HG02678 (cell line): ENCODE measurements around the gene SAT1.

Source experiments
- ATAC-seq: cut with Tn5 transposase; IDR thresholded peaks from one replicate; pipeline ENCODE4 v1.9.1; 2021; ENCODE audit warnings: mild to moderate bottlenecking, moderate library complexity; ENCODE audit not compliant: unreplicated experiment

Gene SAT1

DNA sequence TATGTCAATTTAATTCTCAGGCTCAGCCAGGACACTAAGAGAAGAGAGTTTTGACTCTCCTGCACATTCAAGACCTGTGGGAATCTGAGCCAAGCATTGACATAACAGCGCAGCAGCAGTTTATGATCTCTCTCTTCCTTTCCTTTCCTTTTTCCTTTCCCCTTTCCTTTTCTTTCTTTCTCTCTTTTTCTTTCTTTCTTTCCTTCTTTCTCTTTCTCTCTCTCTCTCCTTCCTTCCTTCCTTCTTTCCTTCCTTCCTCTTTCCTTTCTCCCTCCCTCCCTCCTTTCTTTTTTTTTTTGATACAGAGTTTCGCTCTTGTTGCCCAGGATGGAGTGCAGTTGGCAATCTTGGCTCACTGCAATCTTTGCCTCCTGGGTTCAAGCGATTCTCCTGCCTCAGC is 21.6 kb downstream of the SAT1 start:
- ATAC-seq: no peak

DNA sequence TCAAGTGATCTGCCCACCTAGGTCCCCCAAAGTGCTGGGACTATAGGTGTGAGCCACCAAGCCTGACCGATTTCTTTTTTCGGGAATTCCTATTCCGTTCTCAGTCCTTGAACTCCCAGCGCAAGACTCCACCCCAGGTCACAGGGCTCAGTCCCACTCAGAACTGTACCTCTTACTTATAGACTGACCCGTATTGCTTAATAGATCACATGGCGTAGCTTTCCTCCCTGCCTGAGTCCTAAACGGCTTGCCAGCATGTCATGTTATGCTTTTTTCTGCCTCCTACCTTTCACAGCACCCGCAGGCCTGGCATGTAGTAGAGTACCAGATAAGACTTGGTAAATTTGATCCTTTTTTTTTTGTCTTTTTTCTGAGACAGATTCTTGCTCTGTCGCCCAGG is 22.4 kb downstream of the SAT1 start:
- no peak for ATAC-seq

DNA sequence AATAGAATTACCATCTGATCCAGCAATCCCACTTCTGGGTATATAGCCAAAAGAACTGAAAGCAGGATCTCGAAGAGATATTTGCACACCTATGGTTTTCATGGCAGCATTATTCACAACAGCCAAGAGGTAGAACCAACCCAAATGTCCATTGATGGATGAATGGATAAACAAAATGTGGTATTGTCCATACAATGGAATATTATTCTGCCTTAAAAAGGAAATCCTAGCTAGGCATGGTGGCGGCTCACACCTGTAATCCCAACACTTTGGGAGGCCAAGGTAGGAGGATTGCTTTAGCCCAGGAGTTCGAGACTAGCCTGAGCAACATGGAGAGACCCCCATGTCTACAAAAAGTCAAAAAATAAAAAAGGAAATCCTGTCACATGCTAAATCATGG is 27.3 kb downstream of the SAT1 start:
- ATAC-seq: no peak

DNA sequence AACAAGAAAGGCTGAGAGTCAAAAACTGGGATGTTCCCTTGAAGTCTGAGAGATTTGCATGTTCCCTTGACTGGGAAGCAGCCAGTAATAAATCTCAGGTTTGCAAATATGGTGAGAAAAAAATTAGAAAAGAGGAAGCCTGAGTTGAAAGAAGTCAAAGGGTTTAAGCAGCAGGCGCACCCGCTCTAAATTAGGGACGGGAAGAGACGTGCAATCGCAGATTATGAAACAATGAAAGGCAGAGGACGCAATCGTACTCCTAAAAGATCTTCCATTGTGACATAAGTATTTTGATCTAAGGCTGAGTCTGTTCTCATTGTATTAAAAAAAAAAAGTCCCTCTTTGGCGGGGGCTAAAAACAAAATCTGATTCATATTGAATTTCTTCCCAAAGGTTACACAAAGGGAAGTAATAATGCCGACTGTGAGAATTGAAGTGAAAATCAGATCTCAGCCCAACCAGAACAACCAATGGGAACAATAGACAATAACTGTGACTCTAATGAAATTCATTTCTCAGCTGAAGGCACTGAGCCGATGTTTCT is 28.2 kb downstream of the SAT1 start:
- no peak for ATAC-seq

DNA sequence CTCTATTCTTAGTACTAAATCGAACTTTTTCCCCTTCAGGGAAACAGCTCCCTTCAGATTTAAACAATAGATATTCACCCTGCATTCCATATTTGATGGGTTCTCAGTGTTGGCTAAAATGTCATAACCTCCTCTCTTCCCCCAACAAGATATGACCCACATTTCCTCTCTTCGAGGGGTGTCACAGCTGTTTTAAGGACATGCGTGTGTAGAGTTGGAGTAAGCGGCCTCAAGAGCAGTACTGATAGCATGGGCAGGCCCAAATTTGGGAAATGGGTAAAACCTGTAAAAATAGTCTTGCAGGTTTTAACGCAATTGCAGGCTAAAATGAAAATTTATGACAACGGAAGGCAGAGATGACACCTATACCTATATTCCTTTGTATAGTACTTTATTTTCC is 28.7 kb downstream of the SAT1 start:
- no peak for ATAC-seq

DNA sequence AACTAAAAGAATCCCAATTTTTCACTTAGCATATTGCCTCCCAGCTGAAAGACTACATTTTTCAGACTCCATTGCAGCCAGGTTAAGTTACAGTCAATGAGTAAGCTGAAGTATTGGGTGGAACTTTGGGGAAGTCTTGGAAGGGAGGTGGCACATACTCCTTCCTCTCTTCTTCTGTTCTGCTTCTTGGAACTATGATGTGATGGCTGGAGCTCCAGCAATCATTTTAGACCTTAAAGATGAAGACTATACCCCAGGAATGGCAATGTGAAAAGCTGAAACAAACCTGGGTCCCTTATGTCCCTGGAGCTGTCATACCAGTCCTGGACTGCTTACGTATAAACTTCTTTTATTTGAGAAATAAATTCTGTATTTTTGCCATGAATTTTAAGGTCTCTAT is 30.8 kb downstream of the SAT1 start:
- no peak for ATAC-seq

DNA sequence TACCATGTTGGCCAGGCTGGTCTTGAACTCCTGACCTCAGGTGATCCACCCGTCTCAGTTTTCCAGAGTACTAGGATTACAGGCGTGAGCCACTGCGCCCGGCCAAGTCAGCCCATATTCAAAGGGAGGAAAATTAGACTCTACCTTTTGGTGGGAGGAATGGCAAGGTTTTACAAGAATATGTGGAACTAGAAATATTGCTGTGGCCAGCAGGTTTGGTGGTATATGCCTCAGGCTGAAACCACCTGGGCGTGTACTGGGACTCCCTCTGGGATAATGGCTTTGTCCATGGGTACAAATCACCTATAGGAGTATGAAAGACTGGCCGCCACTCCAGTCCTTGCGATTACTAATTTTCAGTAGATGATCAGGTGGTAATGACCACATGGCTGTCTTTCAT is 32.4 kb downstream of the SAT1 start:
- no peak for ATAC-seq

DNA sequence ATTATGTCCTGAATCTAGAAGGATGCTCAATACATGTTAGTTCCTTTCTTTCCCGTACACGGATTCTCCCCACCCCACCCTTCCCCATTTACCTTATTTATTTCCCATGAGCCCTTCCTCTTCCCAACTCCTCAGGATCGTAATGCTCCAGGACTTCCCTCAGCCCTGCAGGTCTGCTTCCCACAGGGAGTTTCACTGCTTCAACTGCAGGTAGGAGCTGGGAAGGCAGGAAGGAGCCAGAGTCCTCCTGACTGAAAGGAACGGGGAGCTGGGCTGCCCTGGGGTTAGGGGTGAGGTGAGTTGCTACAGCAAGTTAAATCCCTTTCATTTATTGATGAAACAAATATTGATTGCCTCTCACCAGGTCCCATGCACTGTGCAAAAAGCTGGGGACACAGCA is 33.2 kb downstream of the SAT1 start:
- ATAC-seq: no peak

DNA sequence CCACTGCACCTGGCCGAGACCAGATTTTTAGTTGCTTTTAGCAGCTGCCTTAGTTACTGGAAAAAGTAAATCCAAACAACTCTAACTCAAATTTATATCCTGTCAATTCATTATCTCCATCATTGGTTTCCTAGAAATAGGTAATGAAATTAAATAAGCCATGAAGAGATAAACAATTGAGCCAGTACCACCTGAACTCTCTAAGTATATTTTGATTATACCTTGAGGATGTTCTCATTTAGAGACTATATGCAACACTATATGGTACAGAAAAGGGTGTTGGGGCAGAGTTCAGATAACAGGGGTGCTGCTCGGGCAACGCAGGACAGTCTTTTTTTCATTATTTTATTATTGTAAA is 35.0 kb downstream of the SAT1 start:
- no peak for ATAC-seq

DNA sequence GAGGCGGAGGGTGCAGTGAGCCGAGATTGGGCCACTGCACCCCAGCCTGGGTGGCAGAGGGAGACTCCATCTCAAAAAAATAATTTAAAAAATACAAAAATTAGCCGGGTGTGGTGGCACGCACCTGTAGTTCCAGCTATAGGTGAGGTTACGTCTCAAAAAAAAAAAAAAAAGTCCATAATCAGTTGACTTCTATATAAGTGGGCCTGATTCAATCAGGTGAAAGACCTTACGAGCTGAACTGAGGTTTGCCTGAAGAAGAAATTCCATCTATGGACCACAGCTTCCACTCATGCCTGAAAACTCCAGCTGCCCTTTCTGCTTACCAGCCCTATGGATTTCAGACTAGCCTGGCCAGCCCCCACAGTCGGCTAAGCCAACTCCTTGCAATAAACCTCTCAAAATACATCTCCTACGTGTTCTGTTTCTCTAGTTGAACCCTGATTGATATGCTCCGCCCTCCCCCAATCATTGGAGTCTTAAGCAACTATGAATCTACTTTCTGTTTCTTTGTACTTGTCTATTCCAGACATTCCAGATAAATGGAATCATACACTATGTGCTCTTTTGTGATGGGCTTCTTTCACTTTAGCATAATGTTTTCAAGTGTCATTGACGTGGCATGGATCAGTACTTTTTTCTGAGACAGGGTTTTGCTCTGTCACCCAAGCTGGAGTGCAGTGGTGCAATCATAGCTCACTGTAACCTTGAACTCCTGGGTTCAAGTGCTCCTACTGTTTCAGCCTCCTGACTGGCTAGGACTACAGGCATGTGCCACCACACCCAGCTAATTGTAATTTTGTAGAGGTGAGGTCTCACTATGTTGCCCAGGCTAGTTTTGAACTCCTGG is 36.6 kb downstream of the SAT1 start:
- no peak for ATAC-seq

DNA sequence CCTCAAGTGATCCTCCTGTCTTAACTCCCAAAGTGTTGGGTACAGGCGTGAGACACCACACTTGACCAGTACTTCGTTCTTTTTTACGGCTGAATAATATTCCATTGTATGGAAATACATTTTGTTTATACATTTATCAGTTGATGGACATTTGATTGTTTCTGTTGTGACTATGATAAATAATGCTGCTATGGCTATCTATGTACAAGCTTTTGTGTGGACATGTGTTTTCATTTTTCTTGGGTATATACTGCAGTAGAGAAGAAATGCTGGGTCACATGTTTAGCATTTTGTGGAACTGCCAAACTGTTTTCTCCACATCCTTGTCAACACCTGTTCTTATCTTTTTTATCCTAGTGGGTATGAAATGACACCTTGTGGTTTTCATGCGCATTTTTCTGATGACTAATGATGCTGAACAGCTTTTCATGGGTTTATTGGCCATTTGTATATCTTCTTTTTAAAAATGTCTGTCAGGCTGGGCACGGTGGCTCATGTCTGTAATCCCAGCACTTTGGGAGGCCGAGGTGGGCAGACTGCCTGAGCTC is 37.3 kb downstream of the SAT1 start:
- no peak for ATAC-seq

DNA sequence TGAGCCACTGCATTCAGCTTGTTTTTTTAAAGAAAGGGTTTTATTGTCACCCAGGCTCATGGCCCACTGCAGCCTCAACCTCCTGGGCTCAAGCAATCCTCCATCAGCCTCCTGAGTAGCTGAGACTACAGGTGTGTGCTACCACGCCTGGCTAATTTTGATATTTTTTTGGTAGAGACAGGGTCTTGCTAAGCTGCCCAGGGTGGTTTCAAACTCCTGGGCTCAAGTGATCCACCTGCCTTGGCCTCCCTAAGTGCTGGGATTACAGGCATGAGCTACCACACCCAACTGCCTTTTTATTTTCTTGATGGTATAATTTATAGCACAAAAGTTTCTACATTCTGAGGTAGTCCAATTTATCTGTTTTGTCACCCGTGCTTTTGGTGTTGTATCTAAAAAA is 38.9 kb downstream of the SAT1 start:
- ATAC-seq: no peak

DNA sequence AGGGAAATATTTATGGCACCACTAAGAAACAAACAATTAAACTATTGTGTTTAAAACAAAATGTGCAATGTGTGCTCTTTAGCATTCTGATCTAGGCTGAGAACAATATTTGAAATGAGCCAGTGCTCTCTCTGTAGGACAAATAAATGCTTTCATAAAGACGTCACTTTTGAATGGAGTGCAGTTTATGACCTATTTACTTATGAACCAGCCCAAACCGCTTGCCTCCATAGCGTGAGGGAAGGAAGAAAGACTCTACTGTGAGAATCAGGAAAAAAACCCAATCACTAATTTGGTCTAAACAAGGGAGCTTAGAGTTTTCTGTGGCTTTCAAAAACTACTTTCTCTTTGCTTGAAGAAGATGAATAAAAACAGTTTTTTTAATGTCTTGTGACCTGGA is 39.4 kb downstream of the SAT1 start:
- no peak for ATAC-seq

DNA sequence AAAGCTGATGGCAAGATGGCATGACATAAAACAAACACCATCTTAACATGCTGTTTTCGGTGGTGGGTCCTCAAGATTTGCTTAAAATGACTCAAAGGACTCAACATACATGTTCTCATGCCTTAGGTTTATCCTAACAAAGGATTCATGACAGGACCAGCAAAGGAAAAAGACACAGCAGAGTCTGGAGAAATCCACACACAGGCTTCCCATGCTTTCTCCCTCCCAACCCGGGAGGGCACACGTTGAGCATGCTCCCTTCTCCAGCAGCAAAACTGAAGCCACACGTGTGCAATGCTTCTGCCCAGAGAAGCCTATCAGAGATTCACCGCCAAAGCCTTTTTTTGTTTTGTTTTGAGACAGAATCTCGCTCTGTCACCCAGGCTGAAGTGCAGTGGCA is 39.9 kb downstream of the SAT1 start:
- no peak for ATAC-seq

DNA sequence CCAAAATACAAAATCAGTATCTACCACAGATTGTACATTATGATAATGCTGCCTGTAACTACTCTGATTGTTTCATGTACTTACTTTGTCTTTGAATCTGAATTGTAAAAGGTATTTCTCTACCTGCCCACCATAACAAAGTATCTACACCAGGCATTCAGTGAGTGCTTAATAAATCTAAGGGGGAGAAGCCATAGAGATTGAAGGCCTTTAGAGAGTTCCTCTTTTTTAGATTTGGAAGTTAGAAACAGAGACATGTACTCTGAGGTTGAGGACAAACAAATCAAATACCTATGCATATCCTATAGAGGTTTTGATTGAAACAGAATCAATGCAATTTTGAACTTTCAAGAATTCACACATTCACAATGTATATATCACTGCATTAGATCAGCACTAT is 42.7 kb downstream of the SAT1 start:
- no peak for ATAC-seq

DNA sequence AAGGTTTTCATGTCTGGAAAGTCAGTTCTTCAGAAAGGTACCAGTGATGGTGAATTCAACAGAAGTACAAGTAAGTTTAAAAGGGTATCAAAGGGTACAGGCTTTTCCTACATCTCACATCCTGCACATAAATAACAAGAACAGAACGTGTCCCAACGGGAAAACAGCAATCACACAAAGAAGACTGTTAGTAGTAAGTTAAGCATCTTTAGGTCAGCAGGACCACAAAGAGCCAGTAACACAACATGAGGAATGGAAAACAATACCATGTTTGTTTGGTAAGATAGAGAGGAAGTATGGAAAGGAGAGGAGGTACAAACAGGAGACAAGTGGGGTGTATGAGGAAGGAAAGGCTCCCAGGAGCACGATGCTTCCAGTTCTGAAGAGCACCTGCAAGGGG is 43.2 kb downstream of the SAT1 start:
- ATAC-seq: no peak

DNA sequence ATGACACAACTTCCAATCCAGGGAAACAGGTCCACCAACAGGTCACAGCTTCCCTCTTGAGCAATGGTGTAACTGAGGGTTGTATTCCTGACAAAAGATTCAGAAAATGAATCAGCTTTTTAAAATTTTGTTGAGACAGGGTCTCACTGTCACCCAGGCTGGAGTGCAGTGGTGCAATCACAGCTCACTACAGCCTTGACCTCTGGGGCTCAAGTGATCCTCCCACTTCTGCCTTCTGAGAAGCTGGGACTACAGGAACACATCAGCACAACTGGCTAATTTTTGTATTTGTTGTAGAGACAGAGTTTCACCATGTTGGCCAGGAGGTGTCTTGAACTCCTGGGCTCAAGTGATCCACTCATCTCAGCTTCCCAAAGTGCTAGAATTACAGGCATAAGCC is 43.7 kb downstream of the SAT1 start:
- ATAC-seq: no peak

DNA sequence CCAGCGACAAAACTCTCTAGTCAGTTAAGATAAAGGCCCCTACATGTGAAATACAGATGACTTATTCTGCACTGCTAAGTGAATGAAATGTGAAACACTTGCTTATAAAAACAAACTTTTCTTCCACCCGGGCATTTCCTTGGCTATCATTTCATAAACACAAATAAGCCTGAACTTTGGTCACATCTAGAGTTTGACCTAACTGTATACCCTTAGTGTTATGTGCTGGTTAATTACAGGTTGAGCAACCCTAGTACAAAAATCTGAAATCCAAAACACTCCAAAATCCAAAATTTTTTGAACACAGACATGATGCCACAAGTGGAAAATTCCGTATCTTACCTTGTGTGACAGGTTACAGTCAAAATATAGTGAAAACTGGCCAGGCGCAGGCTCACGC is 45.9 kb downstream of the SAT1 start:
- no peak for ATAC-seq

DNA sequence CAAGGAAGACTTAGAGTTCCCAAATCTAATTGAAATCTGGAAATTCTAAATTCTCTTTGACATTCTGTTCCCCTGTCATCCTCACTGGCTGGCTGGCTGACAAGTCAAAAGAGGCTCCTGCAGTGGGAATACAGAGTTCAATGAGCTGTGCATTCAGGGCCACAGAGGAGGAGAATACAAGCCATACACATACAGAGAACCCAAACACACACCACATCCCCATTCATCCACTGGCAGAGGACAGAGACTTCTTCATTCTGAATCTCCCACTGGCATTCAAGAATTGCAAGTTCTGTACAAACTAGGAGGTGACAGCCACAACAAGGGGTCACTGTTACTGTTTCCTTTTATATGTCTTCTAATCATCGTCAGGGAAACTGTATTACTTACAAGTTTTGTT is 49.7 kb downstream of the SAT1 start:
- no peak for ATAC-seq
